Adrenal gland (tissue), 12 donors: ENCODE data around the gene HERPUD2. TPM values are rescaled to one million over a fixed set of nuclear protein-coding genes. Genes with fewer than 3 reads are reported as not detected.
A peak's percentile ranks its signal among the peaks of the same experiment; 100 is the strongest.

Source experiments
- DNase-seq, 7 donors: peaks; one replicate each; pipeline ENCODE4 v3.0.0-alpha.2; 2019 to 2020
- H3K27ac ChIP-seq, 5 donors: fragments of 200-600 bp; sonication (generic) in 4 of 5; 1 replicate in 3 of 5; 2 replicates in 2 of 5; pipeline versions ENCODE4 v1.5.1 to v1.8.0; 2016 to 2020; ENCODE audit warnings: mild to moderate bottlenecking in 1 of 5
- H3K27me3 ChIP-seq: fragments of 200-600 bp; 2 replicates; pipeline ENCODE4 v1.8.0; 2021
- H3K36me3 ChIP-seq, 2 donors: fragments of 200-600 bp; replicated peaks in 1 of 2; 1 replicate in 1 of 2; 2 replicates in 1 of 2; pipeline versions ENCODE4 v1.5.1 to v1.8.0; 2018 to 2022
- H3K4me1 ChIP-seq, 2 donors: fragments of 200-600 bp; replicated peaks in 1 of 2; 1 replicate in 1 of 2; 2 replicates in 1 of 2; pipeline versions ENCODE4 v1.5.1 to v1.8.0; 2018 to 2021
- H3K4me3 ChIP-seq, 4 donors: fragments of 200-600 bp; sonication (generic) in 3 of 4; one replicate each; pipeline ENCODE4 v1.5.1; 2016 to 2018
- H3K9me3 ChIP-seq, 3 donors: fragments of 200-600 bp; sonication (generic) in 1 of 3; replicated peaks in 1 of 3; 1 replicate in 2 of 3; 2 replicates in 1 of 3; pipeline versions ENCODE4 v1.5.1 to v1.8.0; 2016 to 2021
- CTCF ChIP-seq, 6 experiments: fragments of 450-650 bp in 4 of 6; fragments of 200-600 bp in 2 of 6; sonication (generic) in 1 of 6; IDR thresholded peaks; 1 replicate in 5 of 6; 2 replicates in 1 of 6; pipeline versions ENCODE4 v1.5.1 to v1.8.0; 2016 to 2021; ENCODE audit warnings: antibody characterized with exemption in 6 of 6, mild to moderate bottlenecking in 2 of 6, moderate library complexity in 1 of 6
- POLR2A ChIP-seq, 2 donors: fragments of 450-650 bp; IDR thresholded peaks; one replicate each; pipeline ENCODE4 v1.6.1; 2017; ENCODE audit warnings: antibody characterized with exemption in 2 of 2, mild to moderate bottlenecking in 2 of 2, moderate library complexity in 1 of 2
- WGBS, 4 donors: extraction: QIAGEN DNeasy Blood & Tissue Kit in 2 of 4; methylation state at CpG; one replicate each; pipeline versions ENCODE4 v1.1.5 to v1.1.7; 2013 to 2017; 5-methylcytosine and 5-hydroxymethylcytosine counted together
- intact Hi-C, 2 donors: fragments of 100-400 bp; cut with DNase I; formaldehyde crosslinking; loops; one replicate each; pipeline versions ENCODE4 v1.14.1 to v1.15.0; 2022 to 2023
- polyA plus RNA-seq, 3 donors: library from polyadenylated mRNA; stranded (reverse); fragments of 200-250 nt in 2 of 3; fragments of 350-450 nt in 1 of 3; fragmentation: Illumina TruSeq in 1 of 3; extraction: RNeasy Lipid Tissue Mini Kit (QIAGEN cat#74804) in 1 of 3; gene quantifications; one replicate each; pipeline ENCODE4 v1.2.3, GENCODE V29; 2013 to 2014
- total RNA-seq, 9 donors: library from RNA; depleted of rRNA in 4 of 9; stranded (reverse); fragments of >200 nt in 4 of 9; fragments of 120-200 nt in 1 of 9; fragmentation: NEBNext Ultra II Directional in 1 of 9; extraction: Animal tissue kit (Norgen Biotek cat#: 25700) in 1 of 9; gene quantifications; one replicate each; pipeline versions ENCODE4 v1.1.0 to v1.2.4, GENCODE V29; 2013 to 2023
- donor health status: healthy with polysubstance abuse.
- donor health status: Bipolar disorder and iron deficiency.
- donor health status: DM: yes; HTN: yes; CAD: no.
- donor health status: DM: no; HTN: no; CAD: no.
- donor health status: DM: no; HTN: no; CAD: no.
- donor health status: DM: yes; HTN: yes; CAD: no.

The HERPUD2 gene
- total and polyA plus RNA-seq, 12 donors = 7.8 to 37.4 (median 19.8) TPM

GRCh38 chr7:35716038-35716803 lies 21.3 kb upstream of the HERPUD2 start:
- WGBS, 4 donors = 34 to 47% (median 38%) methylated on average over 5 of the region's 5 CpGs
- no peak for TF ChIP-seq POLR2A (IDR thresholded peaks at IDR 0.05)
- no peak for TF ChIP-seq CTCF (IDR thresholded peaks at IDR 0.05)
- DNase-seq = peak in 4 of 7 donors; percentile 32 to 60 (median 50)
- no peaks in the 10 kb centered on the region for H3K27me3 ChIP-seq
- no peaks in the 10 kb centered on the region for H3K4me1 ChIP-seq
- H3K9me3 ChIP-seq = no peaks in the 10 kb centered on the region
- intact Hi-C loops = no loop called here
- peak overlapping the region in 1 of 5 donors; percentile 40 for H3K27ac ChIP-seq
- no peaks in the 10 kb centered on the region for H3K36me3 ChIP-seq
- peak overlapping the region in 1 of 4 donors; percentile 40 for H3K4me3 ChIP-seq

- no peaks in the 10 kb centered on the region for H3K36me3 ChIP-seq
- WGBS, 4 donors = 89 to 100% (median 94%) methylated on average over 1 of the region's 1 CpG
- TF ChIP-seq POLR2A (IDR thresholded peaks at IDR 0.05) = no peak
- no peak for TF ChIP-seq CTCF (IDR thresholded peaks at IDR 0.05)
- DNase-seq = no peak
- intact Hi-C loops = loop anchor here in 1 of 2 donors (5.0 kb wide), 1 partner anchor 192 kb away; no protein-coding TSS in a partner anchor
- peaks cover 0 to 3% of the 10 kb centered on the region in 2 donors for H3K4me1 ChIP-seq
- H3K27me3 ChIP-seq = no peaks in the 10 kb centered on the region
- H3K27ac ChIP-seq = no peak overlapping the region
- H3K9me3 ChIP-seq = no peaks in the 10 kb centered on the region
- H3K4me3 ChIP-seq = no peak overlapping the region
Observed at GRCh38 chr7:35714862-35715261, 19.9 kb upstream of the HERPUD2 start.

- WGBS, 4 donors = 94 to 100% (median 98%) methylated on average over 1 of the region's 1 CpG
- Histone ChIP-seq H3K27me3 (no peaks in the 10 kb centered on the region), H3K36me3 (no peaks in the 10 kb centered on the region), H3K4me3 (no peak overlapping the region), H3K27ac (no peak overlapping the region), H3K9me3 (no peaks in the 10 kb centered on the region), H3K4me1 (peaks cover 0 to 6% of the 10 kb centered on the region in 2 donors)
- TF ChIP-seq CTCF (IDR thresholded peaks at IDR 0.05) (no peak), POLR2A (IDR thresholded peaks at IDR 0.05) (no peak)
- intact Hi-C loops = loop anchor here in 1 of 2 donors (5.0 kb wide), 1 partner anchor 193 kb away; no protein-coding TSS in a partner anchor
- DNase-seq = no peak
Observed at GRCh38 chr7:35714407-35714806, 19.5 kb upstream of the HERPUD2 start.

GRCh38 chr7:35712563-35713226 lies 17.8 kb upstream of the HERPUD2 start:
- intact Hi-C loops = loop anchor here in 1 of 2 donors (5.0 kb wide), 1 partner anchor 195 kb away; no protein-coding TSS in a partner anchor
- H3K27ac ChIP-seq = no peak overlapping the region
- WGBS, 4 donors = 93 to 98% (median 96%) methylated on average over 7 of the region's 7 CpGs
- H3K27me3 ChIP-seq = no peaks in the 10 kb centered on the region
- H3K4me3 ChIP-seq = no peak overlapping the region
- H3K9me3 ChIP-seq = no peaks in the 10 kb centered on the region
- no peak for DNase-seq
- TF ChIP-seq POLR2A (IDR thresholded peaks at IDR 0.05) (no peak), CTCF (IDR thresholded peaks at IDR 0.05) (no peak)
- H3K36me3 ChIP-seq = no peaks in the 10 kb centered on the region
- peaks cover 0 to 6% of the 10 kb centered on the region in 2 donors for H3K4me1 ChIP-seq
